ENCODE results near the gene SLC16A7.
"Not testable (repeated sequence)": the region's sequence is repeated elsewhere in the genome, so short reads cannot be mapped to it uniquely, and the experiment has no call there.

Gene SLC16A7, protein sequence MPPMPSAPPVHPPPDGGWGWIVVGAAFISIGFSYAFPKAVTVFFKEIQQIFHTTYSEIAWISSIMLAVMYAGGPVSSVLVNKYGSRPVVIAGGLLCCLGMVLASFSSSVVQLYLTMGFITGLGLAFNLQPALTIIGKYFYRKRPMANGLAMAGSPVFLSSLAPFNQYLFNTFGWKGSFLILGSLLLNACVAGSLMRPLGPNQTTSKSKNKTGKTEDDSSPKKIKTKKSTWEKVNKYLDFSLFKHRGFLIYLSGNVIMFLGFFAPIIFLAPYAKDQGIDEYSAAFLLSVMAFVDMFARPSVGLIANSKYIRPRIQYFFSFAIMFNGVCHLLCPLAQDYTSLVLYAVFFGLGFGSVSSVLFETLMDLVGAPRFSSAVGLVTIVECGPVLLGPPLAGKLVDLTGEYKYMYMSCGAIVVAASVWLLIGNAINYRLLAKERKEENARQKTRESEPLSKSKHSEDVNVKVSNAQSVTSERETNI

DNA sequence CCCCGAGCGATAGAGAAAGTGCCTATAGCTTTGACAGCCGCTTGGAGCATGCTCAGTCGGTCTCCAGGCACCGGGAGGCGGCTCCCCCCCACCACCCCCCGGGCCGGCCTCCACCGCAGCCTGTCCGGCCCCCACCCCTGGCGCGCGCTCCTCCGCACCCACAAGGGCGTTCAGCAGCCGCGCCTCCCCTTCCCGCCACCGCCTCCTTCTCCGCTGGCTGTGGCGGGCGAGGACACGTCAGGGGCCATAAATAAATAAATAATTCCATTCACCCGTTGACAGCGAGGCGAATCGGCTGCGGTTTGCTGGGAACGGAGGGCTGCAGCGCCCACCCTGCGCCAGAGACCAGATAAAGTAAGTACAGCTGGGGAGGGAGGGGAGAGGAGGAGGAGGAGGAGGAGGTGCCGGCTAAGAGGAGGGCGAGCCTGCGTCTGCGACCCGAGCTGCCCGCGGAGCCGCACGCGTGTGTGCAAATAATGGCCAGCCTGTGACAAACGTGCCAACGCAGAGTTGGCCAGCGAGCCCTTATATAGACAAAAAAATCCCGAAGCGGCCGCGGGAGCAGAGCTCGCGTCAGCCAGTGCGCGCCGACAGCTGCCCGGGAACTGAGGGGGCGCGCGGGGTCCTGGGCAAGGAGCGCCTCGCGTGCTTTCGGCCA is at the start of gene SLC16A7:
Gene SLC16A7 (plus strand): TSS at position 147 of the 658 bp plus-strand sequence. CDS start 108,773 bp downstream, outside the sequence.
- DNase-seq: peak; percentile 71 to 81

DNA sequence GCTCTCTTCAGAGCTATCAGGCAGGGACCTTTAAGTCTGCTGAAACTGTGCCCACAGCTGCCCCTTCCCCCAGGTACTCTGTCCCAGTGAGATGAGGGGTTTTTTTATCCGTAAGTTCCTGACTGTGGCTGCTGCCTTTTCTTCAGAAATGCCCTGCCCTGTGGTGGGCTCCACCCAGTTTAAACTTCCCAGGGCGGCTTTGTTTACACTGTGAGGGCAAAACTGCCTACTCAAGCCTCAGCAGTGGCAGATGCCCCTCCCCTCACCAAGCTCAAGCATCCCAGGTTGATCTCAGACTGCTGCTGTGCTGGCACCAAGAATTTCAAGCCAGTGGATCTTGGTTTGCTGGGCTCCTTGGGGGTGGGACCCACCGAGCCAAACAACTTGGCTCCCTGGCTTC is 46.9 kb upstream of the SLC16A7 start:
- DNase-seq: no peak

DNA sequence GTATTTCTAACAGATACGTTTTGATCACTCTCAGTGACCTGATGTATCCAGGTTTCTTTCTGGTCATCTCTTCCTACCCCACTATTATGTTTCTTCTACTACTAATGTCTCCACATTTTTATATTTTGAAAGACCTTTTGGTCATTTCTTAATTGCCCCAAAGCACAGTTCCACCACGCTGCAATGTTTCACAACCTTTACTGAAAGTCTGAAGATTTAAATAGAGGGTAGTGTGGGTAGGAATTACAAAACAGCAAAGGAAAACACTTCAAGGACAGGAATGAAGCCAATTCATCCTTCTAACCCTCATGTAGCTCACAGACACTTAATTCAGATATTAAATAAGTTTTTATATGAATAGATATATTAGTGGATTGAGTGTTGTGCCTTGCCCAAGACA is 36.1 kb upstream of the SLC16A7 start:
- DNase-seq: no peak

DNA sequence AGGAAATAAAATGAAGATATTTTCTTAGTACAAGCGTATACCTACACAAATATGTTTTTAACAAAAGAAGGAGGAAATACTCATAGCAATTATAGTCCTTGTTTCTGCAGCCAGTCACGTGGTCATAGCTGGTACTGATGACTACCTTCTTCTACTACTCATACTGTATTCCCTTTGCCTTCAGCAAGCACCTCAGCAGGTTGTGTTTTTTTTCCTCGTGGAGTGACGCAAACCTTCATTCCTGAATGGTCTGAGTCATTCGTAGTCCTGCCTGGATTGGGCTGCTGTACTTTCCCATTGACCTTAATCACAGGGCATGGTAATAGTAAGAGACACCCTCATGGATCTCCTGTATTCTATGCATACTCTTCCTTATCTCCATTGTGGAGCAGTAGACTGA is 25.7 kb upstream of the SLC16A7 start:
- DNase-seq: no peak

DNA sequence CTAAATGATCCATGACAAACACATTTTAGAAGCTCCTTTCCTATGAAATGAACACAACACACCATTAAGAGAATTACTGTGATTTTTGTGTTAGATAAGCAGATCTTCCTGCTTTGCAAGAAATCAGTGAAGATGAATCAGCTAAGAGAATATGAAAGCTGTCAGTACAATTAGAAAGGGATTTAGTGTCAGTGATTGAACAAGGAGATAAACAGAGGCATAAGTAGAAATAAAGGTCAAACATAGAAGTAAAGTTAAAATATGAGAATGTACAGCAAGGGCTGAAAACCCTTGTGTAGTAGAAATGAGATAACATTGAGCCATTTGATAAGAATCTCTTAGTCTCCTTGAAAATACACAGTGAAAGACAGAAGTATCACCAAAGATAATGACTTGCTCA is 21.4 kb upstream of the SLC16A7 start:
- no peak for DNase-seq

DNA sequence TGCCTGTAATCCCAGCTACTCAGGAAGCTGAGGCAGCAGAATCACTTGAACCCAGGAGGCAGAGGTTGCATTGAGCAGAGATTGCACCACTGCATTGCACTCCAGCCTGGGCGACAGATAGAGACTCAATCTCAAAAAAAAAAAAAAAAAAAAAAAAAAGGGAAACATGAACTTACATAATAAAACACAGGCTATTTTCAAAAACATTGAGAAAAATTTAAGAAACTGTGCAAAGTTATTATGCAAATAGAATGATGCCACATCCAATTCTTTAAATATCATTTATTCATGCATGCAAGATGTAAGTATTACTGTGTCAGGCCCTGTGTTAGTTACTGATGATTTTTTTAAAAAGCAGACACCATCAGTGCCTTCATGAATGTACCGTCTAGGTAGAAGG is 20.0 kb upstream of the SLC16A7 start:
- no peak for DNase-seq

DNA sequence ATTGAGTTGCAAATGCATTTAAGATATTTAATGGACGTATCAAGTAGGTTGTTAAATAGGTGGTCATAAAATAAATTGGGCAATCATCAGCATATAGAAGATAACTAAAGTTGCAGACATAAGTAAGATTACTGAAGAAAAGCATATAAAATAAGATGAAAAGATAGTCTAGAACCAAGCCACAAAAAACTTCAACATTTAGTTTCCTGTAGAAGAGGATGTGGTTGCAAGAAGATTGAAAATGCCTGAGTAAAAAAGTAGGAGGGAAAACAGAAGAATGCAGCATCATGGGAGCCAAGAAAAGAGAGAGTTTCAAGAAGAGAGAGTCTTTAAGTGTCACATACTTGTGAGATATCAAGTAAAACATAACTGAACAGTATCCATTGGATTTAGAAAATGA is 17.6 kb upstream of the SLC16A7 start:
- no peak for DNase-seq

DNA sequence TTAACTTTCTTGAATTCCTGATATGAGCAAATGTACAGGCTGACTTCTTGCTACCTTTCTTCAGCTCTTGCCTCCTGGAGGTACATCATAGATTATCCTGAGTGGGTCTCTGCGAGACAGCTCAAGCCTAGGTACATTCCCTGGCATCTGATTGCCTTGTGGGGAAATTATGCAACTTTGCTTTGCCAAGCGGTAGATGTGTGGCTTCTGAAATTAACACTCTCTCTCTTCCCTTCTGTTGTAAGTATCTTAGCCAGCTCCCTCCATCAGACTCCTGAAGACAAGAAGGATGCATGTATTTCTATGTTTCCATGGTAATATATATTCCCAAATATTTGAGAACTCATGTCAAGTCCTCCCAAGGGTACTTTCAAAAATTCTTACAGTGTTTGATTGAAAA is 16.2 kb upstream of the SLC16A7 start:
- DNase-seq: no peak

DNA sequence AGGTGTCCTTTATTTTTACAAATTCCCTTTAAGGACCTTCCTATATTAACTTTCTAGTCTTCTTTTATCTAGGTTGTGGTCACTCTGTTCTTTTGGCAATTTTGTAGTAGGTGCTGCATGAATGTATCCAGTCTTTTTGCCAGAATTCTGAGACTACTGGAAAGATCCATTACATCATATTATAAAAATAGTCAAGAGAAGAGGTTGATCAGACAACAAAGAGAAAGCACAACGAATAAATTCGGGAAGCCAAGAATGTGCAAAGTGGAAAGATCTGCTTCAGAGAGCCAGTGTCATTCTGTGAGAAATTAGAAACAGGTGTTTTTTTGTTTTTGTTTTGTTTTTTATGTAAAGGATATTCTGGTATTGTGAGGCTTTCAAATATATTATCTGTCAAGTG is 15.8 kb upstream of the SLC16A7 start:
- DNase-seq: no peak

DNA sequence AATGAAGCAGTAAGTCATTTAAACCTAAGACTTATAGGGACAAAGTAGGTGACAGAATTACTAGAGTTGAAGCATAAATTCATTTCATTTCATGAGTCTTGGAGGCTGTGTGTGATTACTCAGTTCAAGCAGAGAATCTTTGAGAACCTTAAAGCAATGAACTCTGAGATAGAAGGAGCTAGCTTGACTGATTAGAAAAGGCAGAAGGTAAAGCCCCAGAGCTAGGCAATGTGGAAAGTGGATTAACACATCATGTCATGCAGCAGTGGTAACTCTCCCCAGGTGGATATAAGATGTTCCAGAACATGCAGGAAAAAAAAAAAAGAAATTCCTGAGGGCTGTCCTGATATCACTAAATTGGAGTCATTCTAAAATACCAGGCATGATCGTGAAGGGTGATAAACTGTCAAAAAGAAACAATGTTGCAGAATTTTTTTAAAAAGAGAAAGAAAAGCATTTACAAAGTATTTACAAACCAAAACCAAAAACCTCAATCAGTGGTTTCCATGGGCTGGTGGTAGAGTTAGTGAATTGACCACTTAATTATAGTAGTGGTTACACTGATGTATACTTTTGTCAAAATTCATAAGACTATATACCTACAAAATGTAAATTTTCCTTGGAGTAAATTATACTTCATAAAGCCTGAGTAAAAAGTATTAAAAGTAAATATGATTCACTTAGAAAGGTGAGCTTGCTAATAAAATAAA is 12.7 kb upstream of the SLC16A7 start:
- DNase-seq: no peak

DNA sequence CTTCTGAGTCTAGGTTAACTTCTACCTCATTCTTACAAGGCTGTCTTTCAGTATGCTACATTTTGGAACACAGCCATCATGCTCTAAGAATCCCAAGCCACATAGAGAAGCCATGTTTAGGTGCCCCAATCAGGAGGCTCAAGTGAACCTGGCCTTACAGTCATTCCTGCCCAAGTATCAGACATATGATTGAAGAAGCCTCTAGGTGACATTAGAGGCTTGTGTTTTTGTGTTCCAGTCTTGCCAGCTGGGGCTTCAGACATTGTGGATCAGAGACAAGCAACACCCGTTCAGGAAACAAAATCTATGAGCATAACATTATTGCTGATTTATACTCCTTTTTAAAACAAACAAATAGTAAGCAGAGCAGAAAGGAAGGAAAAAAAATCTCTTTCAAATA is 8.1 kb upstream of the SLC16A7 start:
- no peak for DNase-seq

DNA sequence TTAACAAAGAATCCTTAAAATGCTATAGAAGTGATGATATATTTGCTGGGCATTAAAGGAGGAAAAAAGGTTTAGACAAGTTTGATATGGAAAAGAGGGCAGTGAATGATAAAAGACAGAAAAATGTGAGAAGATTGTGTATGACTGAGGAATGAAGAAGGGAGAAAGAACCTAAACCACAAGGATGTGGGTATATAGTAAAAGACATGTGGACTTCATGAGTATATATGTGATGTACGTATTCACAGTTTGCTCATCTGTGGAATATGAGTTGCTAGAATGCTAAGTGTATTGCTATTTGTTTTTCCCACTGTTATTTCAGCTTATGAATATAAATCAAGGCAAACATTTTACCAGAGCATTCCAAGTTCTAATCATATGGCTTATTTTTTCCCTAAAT is 2.1 kb upstream of the SLC16A7 start:
- no peak for DNase-seq

DNA sequence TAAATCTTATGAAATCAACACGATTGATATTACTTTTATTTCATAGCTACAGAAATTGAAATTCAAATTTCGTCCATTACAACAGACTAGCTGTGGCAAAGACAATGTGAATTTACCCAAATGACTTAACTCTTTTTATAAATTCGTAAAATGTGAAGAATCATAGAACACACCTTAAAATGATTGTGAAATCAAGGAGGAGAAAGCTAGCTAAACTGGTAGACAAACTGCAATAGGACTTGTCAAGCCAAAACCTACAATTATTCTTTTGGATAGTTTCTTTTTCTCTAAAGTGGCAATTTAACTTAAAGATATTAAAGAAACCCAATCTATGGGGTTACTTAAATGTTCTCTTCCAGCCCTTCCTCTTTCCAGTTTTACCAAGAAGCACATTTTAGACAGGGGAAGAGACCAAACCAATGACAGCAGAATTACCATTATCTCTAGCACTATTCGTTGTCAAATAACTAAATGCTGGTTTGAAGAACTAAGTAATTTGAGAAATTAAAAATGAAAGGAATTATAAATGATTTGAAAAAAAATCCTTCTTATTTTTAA is 807 bp upstream of the SLC16A7 start:
- DNase-seq: no peak

DNA sequence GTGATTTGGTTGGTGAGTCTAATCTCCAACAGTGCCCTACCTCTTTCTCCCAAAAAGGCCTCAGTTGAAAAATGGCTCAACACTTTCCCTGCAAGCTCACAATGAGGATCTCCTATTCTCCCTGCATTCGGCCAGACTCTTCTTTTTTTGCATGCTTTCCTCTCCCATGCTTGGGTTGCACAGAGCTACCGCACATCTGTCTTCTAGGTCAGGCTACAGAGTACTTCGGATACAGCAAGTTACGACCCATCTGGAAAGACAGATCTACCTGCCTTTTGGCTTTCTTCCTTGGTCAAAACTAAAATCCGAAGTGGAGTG is 305 bp upstream of the SLC16A7 start:
- no peak for DNase-seq

DNA sequence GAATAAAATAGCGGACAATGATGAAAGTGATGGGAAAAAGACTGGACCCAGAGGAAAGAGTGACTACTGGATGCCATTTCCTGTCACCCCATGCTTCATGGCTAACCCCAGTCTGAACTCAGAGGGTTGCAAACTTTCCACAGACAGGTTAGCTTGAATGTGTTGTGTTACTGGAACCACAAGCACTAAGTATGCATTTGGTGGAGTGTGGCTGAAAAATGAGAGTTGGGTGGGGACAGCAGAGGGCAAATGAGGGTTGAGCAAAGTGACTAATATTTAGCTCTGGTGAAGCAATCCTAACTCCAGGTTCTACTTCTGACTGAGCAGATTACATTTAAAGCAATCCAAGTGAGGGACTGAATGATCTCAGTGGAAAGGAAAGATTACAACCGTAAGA is 1.6 kb downstream of the SLC16A7 start:
- DNase-seq: no peak

DNA sequence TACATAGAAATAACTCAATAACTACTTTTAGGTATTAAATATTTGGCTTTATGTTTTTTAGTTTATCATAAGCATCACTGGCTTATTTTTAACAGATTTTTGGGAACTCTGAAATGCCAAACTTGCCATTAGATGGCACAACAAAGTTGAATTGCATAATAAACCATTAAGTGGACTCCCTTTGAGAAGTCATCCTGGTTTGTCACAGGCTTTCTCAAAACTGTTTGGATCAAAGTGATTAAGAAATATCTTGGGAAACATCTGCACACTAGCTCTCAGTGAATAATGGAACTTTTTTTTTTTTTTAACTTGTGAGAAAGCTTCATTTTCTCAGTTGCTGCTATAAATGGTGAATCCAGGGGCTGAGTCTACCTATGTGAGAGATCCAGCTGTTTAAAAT is 4.3 kb downstream of the SLC16A7 start:
- DNase-seq: no peak

DNA sequence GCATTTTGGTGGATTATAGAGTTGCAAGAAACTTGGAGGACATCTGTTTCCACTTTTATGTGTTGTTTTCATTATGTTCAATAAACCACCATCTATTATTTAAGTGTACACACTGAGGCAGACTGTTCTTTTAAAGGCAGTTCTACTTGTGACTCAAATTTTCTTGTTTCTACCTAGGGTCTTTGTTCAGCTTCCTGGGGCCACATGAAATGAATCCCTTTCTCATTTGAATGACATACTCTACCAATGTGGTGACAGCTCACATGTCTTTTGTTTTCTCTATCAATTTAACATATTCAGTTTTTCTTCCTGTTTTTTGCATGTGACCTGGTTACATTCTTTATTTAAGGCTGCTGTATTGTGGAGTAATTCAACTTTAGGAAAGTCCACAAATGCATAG is 7.9 kb downstream of the SLC16A7 start:
- DNase-seq: no peak

DNA sequence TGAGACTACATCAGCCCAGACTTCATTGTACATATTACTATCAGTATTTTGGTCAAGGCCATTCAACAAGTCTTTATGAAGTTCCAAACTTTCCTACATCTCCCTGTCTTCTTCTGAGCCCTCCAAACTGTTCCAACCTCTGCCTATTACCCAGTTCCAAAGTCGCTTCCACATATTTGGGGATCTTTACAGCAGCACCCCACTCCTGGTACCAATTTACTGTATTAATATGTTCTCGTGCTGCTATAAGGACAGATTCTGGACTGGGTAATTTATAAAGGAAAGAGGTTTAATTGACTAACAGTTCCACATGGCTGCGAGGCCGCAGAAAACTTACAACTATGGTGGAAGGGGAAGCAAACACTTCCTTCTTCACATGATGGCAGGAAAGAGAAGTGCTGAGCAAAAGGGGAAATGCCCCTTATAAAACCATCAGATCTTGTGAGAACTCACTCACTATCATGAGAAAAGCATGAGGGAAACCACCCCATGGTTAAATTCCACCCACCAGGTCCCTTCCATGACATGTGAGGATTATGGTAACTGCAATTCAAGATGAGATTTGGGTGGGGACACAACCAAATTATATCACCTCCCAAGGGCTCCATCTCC is 17.1 kb downstream of the SLC16A7 start:
- DNase-seq: not testable (repeated sequence)

DNA sequence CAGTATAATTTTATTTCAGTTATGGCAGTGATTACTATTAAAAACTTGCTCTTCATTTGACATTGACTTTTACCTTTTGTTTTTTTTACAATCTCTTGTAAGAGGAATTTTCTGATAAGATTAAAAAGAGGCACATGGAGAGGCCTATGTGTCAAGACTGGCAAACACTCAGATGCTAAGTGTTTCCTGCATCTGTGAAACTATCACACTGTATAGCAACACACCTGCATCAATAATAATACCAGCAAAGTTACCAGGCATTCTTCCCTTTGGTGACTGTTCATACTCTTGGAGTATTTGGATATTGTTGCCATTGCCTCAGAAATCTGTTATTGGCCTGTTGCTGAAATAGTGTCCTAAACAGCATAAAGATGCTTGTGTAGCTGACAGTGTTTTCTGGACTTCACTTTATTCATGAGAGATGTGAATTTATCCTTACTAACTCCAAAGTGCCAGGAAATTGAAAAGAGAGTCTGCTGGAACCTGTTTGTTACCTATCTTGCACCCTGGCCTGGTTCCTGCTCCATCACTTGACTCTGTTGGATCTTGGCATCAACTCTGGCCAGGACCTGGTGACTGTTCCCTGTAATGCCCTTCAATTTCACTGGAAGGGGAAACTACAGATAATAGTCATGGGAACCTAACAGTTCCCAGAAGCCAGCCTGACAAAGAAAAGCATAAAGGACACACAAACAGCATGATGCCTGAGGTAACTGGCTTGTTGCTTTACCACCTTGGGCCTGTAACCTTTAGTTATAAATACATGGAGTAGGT is 19.8 kb downstream of the SLC16A7 start:
- no peak for DNase-seq

DNA sequence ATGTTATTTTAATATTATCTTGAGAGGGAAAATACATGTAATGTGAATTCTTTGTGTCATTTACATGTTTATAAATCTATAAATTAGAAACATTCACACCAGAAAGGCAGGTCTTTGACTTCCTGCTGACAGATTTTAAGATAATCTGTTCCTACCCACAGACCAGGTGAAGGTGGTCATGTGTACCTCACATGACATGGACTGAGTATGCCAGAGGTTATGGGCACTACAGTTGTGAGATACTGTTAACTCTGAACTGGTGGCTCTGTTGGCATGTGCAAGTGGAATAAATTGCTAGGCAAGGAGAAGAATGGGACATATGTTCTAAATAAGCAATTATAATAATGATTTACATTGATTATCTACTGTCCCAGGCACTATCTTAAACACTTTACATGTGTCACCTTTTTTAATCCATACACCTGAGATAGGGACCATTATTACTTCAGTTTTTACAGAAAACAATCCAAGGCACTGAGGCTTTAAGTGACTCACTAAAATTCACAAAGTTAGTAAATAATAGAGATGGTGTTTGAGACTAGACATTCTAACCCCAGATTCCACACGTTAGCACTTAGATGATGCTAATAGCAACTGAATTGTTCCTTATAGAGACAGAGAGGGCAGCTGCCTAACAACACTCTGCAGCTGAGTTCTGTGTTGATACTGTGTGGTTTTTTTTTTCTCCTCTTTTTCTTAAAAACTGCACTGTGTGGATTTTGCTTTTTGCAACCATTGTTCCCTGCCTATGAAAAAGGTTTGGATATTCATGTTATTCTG is 23.8 kb downstream of the SLC16A7 start:
- DNase-seq: no peak

DNA sequence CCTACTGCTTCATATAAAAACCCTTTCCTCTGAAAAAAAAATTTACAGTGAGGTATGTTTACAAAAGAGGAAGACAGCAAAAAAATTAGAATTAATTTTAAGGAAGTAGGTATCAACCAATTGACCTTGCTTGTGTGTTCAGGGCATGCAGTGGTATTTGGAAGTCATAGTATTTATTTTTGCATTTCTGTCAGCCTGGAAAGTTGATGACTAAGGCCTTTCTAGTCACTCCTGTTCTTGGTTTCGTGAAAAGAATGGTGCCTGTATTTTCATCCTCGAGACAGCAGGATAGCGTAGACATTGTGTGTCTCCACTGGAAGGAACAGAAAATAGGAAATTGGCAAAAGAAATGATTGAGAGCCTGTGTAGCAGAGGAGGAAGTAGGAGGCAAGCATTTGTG is 24.5 kb downstream of the SLC16A7 start:
- DNase-seq: no peak

Measured in NCI-H446 (cell line).